ENCODE measurements around the gene OR2M7. TPM values are rescaled to one million over a fixed set of nuclear protein-coding genes. Genes with fewer than 3 reads are reported as not detected.

Gene OR2M7
- total and polyA plus RNA-seq, 10 of the 15 experiments (the other 5 are each of a cell fraction or from before 2014, with no cell fraction given): not detected

DNA sequence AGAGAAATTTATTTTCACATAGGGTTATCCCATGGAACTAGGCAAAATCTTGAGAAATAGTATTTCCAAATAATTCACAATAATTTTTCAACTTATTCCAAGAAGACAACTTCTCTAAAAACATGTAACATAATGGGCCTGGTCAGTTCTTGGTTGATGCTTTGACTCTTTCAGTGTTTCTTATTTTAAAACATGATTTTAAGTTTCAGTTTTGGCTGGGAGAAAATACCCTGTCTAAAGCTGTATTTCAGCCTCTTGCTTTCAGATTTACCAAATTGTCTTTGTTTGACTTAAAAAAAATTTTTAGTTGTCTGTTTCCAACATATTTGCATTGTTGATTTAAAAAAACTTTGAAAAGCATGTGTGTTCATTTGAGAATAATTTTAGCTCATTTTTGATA is 42.2 kb upstream of the OR2M7 start (continued):
- TF ChIP-seq STAT3 (IDR thresholded peaks at IDR 0.05; ENCODE audit: low read depth, low read length): no peak
- no peak for TF ChIP-seq ZNF24 (IDR thresholded peaks at IDR 0.05)
- TF ChIP-seq SIX5 (IDR thresholded peaks at IDR 0.05; ENCODE audit: low read depth, low read length, severe bottlenecking): no peak
- TF ChIP-seq SMAD5 (IDR thresholded peaks at IDR 0.05; ENCODE audit: low read depth): no peak
- no peak for TF ChIP-seq SUPT20H (IDR thresholded peaks at IDR 0.05; ENCODE audit: borderline replicate concordance, control insufficient read depth, low read depth, low read length)
- TF ChIP-seq RUNX3 (IDR thresholded peaks at IDR 0.05; ENCODE audit: low read length): no peak
- TF ChIP-seq, protein P1, sequence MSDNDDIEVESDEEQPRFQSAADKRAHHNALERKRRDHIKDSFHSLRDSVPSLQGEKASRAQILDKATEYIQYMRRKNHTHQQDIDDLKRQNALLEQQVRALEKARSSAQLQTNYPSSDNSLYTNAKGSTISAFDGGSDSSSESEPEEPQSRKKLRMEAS (IDR thresholded peaks at IDR 0.05; ENCODE audit: low read depth, low read length): no peak
- TF ChIP-seq, protein P2, sequence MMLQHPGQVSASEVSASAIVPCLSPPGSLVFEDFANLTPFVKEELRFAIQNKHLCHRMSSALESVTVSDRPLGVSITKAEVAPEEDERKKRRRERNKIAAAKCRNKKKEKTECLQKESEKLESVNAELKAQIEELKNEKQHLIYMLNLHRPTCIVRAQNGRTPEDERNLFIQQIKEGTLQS (IDR thresholded peaks at IDR 0.05; ENCODE audit: borderline replicate concordance, extremely low read depth, low read depth, low read length): no peak
- no peak for TF ChIP-seq MEF2A (IDR thresholded peaks at IDR 0.05; ENCODE audit: insufficient read depth, low read depth, low read length)
- TF ChIP-seq CREM (IDR thresholded peaks at IDR 0.05; ENCODE audit: low read depth): no peak

DNA sequence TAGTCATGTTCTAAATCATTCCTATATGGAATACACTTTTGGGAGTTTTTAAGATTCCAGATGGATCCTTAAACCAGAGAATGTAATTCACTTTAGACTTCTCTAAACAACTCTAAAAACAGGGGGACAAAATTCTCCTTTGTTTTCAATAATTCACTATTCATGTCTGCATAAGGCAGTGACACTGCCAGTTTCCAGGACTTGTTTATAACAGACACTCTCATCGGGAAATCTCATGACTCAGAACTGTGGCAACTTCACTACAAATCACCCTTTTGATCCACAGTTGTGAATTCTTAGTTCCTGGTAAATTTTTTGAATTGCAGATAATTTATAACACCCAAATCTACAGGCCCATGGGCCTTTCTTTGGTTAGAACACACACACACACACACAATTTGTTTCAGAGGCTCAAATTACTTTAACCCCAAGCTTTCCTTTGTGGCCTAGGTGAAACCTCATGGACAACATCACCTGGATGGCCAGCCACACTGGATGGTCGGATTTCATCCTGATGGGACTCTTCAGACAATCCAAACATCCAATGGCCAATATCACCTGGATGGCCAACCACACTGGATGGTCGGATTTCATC is 36.9 kb upstream of the OR2M7 start, which contains the start of gene OR2T4:
OR2T4 (plus strand) TSS at position 545 of the 595 bp plus-strand sequence; CDS start at position 545, 0 bp downstream.
- ChIA-PET SMC1A (ENCODE audit: uncharacterized antibody, unreplicated experiment) (no interaction called here), RAD21 (ENCODE audit: unreplicated experiment) (no interaction called here), CTCF (no interaction called here), POLR2A (no interaction called here)
- no peak for ATAC-seq
- H3K4me2 ChIP-seq (ENCODE audit: control insufficient read depth, insufficient read depth): no peak within 1 kb of the TSS
- H3K4me3 ChIP-seq: no peak within 1 kb of the TSS
- H3K27ac ChIP-seq (ENCODE audit: control insufficient read depth, insufficient read depth): no peak within 1 kb of the TSS
- no TSS peak for BruUV-seq (replicated peaks)
- no peak for FAIRE-seq
- intact Hi-C loops (cut with micrococcal nuclease; ENCODE audit: unreplicated experiment): no loop called here
- H3K4me1 ChIP-seq (ENCODE audit: control insufficient read depth, insufficient read depth, low read length): no peaks in the 10 kb centered on the region
- H2AFZ ChIP-seq (ENCODE audit: control insufficient read depth, low read depth, low read length): no peak within 1 kb of the TSS
- H3K9me3 ChIP-seq (replicated peaks; ENCODE audit: control insufficient read depth, insufficient read depth, low read length): no peaks in the 10 kb centered on the region
- 0% methylated on average over 3 of the region's 3 CpGs for WGBS (ENCODE audit: insufficient coverage, insufficient replicate concordance, low lambda C conversion rate, missing lambda C conversion rate)
- H4K20me1 ChIP-seq (ENCODE audit: control insufficient read depth, insufficient read depth): no peaks in the 10 kb centered on the region
- DNase-seq (ENCODE audit: low read depth, low spot score): no peak
- H3K27me3 ChIP-seq (replicated peaks in 1 of 2; ENCODE audit: control insufficient read depth in 2 of 2, insufficient read depth in 2 of 2, low read length in 1 of 2): no peaks in the 10 kb centered on the region; a peak in 1 of 4 replicates
- H3K36me3 ChIP-seq (ENCODE audit: control insufficient read depth in 2 of 2, insufficient read depth in 2 of 2, low read length in 1 of 2): no peaks in the 10 kb centered on the region
- no peak within 1 kb of the TSS for H3K9ac ChIP-seq (ENCODE audit: control insufficient read depth, insufficient read depth, low read length)
- H3K79me2 ChIP-seq (ENCODE audit: control insufficient read depth, insufficient read depth, low read length): no peaks in the 10 kb centered on the region
- in situ Hi-C loops (cut with MboI): no loop called here
- TF ChIP-seq NFYA (IDR thresholded peaks at IDR 0.05; ENCODE audit: borderline replicate concordance, low read depth, low read length) (no peak), ZNF622 (IDR thresholded peaks at IDR 0.05) (no peak), ESRRA (IDR thresholded peaks at IDR 0.05; ENCODE audit: low read length) (no peak), MTA3 (IDR thresholded peaks at IDR 0.05; ENCODE audit: borderline replicate concordance, low read length) (no peak), SIX5 (IDR thresholded peaks at IDR 0.05; ENCODE audit: low read depth, low read length, severe bottlenecking) (no peak), POU2F2 (IDR thresholded peaks at IDR 0.05; ENCODE audit: borderline replicate concordance, low read depth, low read length) (no peak), SREBF1 (IDR thresholded peaks at IDR 0.05; ENCODE audit: low read length) (no peak), ZBED1 (IDR thresholded peaks at IDR 0.05; ENCODE audit: borderline replicate concordance) (no peak)
- TF ChIP-seq, protein P3, sequence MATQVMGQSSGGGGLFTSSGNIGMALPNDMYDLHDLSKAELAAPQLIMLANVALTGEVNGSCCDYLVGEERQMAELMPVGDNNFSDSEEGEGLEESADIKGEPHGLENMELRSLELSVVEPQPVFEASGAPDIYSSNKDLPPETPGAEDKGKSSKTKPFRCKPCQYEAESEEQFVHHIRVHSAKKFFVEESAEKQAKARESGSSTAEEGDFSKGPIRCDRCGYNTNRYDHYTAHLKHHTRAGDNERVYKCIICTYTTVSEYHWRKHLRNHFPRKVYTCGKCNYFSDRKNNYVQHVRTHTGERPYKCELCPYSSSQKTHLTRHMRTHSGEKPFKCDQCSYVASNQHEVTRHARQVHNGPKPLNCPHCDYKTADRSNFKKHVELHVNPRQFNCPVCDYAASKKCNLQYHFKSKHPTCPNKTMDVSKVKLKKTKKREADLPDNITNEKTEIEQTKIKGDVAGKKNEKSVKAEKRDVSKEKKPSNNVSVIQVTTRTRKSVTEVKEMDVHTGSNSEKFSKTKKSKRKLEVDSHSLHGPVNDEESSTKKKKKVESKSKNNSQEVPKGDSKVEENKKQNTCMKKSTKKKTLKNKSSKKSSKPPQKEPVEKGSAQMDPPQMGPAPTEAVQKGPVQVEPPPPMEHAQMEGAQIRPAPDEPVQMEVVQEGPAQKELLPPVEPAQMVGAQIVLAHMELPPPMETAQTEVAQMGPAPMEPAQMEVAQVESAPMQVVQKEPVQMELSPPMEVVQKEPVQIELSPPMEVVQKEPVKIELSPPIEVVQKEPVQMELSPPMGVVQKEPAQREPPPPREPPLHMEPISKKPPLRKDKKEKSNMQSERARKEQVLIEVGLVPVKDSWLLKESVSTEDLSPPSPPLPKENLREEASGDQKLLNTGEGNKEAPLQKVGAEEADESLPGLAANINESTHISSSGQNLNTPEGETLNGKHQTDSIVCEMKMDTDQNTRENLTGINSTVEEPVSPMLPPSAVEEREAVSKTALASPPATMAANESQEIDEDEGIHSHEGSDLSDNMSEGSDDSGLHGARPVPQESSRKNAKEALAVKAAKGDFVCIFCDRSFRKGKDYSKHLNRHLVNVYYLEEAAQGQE (IDR thresholded peaks at IDR 0.05; ENCODE audit: low read depth, low read length): no peak
- TF ChIP-seq, protein P4, sequence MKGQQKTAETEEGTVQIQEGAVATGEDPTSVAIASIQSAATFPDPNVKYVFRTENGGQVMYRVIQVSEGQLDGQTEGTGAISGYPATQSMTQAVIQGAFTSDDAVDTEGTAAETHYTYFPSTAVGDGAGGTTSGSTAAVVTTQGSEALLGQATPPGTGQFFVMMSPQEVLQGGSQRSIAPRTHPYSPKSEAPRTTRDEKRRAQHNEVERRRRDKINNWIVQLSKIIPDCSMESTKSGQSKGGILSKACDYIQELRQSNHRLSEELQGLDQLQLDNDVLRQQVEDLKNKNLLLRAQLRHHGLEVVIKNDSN (IDR thresholded peaks at IDR 0.05; ENCODE audit: borderline replicate concordance, extremely low read length, insufficient read depth, low read depth, low read length): no peak
